GM19395 (cell line): ENCODE data around the gene IL21R.
"Not testable (repeated sequence)": the region's sequence is repeated elsewhere in the genome, so short reads cannot be mapped to it uniquely, and the experiment has no call there.

Source experiments
- ATAC-seq: cut with Tn5 transposase; IDR thresholded peaks from one replicate; pipeline ENCODE4 v1.9.1; 2021; ENCODE audit warnings: mild to moderate bottlenecking, moderate library complexity; ENCODE audit not compliant: unreplicated experiment

Gene IL21R

DNA sequence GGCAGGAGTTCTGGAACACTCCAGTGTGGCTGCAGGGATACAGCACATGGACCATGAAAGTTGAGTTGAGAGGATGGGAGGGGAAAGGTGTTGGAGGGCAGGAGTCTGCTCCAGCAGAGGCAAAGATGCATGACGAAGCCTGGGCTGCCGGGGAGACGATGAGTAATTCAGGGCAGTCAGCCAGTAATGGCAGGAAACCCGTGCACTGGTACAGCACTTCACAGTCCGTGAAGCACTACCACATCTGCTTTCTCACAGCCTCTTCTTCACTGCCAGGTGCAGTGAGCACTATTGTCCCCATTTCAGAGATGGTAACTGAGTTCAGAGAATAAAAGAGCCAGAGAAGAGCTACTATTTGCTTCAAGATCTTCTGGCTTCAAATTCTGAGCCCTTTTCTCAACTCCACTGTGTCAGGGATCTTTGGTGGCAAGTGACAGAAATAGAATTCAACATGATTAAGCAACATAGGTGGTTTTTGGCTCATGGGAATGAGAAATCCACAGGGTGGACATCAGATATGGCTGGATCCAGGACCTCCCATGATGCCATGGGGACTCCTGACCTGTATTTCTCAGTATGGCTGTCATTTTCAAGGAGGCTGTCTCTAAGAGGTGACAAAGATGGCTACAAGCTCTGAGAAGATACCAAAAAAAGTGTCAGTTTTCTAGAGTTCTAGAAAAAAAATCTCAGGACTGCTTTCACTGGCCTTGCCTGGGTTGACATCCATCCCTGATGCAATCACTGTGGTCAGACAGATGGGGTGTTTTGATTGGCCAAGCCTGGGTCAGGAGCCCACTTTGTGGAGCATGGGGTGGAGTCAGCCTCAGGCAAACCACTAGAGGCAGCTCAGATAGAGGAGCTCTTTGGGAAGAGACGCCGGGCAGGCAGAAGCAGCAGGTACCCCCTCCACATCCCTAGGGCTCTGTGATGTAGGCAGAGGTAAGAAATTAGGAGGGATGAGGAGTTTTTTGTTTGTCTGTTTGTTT is 24.7 kb downstream of the IL21R start:
- peak; percentile 80 for ATAC-seq

DNA sequence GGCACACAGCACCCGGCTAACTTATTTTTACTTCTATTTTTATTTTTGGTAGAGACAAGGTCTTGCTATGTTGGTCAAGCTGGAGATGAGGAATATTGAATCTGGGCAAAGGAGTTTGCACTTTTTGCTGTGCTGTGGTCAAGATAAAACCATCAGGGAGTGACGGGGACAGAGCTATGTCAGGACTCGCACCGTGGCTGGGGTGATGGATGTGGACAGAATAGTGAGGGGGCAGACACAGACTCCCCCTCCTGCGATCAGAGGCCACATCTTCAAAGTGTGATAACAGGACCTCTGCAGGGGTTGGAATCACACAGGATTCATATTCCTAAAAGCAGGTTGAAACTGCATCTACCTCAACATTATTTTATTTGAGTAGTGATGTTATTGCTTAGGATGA is 25.6 kb downstream of the IL21R start:
- no peak for ATAC-seq

DNA sequence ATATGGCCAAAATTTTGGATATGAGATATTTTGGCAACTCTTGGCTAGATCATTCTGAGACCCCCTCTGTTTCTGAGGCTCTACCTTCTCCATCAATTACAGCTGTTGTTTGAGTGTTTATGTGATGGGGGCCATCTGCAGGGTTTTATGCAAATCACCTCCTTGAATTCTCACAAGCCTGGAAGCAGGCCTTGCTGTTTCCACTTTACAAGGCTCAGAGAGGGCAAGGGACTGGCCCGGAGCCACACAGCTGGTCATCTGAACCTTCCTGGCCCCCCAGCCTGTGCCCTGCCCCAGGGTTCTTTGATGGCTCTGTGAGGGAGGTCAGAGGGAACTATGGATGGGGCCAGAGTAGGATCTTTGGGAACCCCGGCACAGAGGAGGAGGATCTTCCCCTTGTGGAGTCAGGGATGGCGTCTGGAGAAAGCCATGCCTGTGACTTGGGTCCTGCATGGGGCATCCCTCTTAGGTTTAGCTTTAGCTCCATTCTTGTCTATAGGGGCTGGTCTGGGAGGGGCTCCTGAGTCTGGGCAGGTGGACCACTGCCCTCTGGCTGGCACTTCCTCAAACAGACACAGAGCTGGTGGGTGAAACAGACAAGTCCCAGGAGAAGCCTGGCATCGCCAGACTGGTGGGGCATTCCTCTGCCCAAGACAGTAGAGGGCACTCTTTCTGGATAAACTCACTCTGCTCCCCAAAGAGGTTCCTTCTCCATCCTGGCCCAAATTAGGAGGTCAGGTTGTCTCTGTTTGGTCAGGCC is 26.2 kb downstream of the IL21R start:
- no peak for ATAC-seq

DNA sequence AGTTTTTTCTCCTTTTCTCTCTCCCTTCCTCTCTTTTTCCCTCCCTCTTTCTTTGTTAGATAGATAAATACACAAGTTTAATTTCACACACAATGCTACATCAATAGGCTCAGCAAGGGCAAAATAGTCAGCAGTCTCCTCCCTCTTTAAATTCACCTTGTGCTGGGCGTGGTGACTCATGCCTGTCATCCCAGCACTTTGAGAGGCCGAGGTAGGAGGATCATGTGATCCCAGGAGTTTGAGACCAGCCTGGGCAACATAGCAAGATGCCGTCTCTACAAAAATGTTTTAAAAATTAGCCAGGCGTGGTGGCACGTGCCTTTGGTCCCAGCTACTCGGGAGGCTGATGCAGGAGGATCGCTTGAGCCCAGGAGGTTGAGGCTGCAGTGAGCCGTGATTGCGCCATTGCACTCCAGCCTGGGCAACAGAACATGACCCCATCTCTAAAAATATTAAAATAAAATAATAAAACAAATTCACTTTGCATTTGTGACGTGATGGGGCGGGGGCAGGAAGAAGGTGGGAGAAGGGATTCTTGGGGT is 27.4 kb downstream of the IL21R start:
- no peak for ATAC-seq

DNA sequence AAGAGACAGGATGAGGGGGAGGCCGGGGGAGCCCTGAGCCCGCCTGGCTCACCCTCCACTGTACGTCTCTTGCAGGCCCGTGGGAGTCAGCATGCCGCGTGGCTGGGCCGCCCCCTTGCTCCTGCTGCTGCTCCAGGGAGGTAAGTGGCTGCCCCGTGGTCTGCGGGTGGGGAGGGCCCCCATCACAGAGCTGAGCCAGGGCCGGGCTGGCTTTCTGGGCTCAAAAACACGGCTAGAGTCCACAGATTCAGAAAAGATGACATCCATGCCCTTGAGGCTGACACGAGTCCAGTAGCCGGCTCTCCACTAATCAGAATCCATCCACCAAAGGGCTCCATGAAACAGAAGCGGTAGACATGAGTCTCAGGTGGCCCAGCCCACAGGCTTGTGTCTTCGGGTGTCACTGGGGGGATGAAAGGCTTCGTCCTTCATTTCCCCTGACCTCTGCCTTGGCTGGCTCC is 28.0 kb downstream of the IL21R start:
- no peak for ATAC-seq

DNA sequence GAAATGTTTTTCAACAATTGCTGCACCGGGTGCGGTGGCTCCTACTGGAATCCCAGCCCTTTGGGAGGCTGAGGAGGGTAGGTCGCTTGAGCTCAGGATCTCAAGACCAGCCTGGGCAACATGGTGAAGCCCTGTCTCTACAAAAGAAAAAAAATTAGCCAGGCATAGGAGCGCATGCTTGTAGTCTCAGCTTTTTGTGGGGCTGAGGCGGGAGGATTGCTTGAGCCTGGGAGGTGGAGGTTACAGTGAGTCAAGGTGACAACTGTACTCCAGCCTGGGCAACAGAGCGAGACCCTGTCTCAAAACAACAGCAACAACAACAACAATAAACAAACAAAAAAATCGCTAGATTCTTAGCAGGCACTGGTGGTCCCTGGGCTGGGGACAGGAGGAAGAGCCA is 28.5 kb downstream of the IL21R start:
- ATAC-seq, result no peak

DNA sequence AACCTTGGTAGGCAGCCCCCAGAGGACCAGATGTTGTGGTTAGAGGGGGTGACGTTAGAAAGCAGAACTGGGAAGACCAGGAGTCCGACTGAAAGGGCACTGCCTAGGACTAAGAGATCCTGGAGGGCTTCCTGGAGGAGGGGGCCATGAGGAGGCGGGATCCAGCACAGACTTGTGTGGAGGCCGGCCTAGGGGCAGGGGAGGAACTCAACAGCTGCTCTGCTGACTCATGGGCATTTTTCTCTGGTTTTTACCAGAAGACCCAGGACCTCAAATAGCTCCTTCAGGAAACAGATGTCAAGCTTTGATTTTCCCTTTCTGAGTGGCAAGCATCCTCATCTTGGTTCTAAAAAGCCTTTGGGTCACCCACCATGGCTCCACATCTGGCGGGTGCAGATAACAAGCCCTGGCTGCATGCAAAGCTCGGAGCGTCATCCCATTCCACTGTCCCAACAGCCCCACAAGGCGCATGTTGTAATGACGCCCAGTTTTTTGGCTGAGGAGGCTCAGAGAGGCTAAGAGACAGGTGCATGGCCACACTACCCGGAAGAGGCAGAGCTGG is 29.0 kb downstream of the IL21R start:
- ATAC-seq, result peak; percentile 29

DNA sequence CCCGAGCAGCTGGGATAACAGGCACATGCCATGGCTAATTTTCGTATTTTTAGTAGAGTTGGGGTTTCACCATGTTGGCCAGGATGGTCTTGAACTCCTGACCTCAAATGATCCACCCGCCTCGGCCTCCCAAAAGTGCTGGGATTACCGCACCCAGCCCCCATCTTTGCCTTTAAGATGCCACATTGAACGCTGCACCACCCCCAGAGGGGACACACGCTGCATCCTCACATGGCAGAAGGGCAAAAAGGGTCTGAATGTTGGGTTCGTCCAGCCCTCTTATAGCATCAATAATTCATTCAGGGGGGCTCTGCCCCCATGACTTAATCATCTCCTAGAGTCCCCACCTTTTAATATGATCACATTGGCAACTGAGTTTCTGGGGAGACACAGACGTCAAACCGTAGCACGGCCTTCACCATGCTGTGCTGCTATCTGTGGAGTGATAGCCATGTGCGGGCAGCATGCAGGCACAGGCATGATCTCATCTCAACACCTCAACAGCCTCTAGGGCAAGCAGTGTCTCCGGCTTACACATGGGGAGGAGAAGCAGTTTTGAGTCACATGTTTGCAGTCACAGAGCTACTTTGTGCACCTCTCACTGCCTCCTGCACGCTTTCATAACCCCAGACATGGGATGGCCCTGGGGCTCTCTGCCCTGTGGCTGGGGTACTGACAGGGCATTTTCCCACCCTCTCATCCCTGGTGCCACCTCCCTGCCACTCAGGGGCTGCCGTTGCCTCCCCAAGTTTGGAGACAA is 30.0 kb downstream of the IL21R start:
- ATAC-seq, result no peak

DNA sequence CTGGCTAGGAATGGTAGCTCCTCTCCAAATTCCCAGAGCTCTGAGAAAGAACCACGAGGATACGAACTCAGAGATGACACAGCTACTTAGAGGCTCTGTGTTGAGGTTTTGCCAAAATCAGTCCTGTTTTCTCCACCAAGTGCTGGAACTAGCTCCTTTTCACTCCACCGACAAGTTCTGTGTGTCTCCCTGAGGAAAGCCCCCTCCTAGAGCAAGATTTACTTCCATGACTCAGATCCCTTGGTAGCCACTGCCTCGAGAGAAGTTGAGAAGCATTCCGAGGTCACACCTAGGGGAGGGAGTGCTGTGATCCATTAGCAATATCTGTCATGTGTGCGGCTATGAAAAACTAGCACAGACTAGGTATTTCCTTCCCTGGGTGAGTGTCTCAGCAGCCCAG is 30.6 kb downstream of the IL21R start:
- no peak for ATAC-seq

DNA sequence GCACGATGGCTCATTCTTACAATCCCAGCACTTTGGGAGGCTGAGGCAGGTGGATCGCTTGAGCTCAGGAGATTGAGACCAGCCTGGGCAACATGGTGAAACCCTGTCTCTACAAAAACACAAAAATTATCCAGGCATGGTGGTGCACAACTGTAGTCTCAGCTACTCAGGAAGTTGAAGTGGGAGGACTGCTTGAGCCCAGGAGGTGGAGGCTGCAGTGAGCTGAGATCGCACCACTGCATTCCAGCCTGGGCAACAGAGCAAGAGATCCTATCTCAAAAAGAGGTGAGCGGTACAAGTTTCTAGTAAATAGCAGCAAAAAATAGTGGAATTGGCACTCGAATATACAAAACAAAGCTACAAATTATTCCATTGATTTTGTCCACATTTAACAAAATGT is 31.2 kb downstream of the IL21R start:
- not testable (repeated sequence) for ATAC-seq

DNA sequence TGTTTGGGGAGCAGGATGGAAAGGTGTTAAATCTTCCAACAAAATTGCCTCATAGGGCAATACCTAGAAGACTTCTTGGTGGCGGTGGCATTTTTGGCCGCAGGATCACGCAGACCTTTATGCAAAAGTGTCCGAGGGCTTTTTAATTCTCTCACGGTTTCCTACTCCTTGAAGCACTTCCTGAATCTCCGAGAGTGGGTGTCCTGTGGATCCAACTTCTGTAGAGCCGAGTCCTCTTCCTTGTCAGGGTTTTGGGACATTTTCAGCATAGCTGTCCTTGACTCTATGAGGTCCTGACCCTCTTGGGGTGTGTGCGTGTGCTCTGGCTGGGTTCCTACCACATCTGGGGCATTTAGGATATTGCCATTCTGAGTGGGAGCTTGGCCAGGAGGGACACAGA is 31.7 kb downstream of the IL21R start:
- ATAC-seq, result no peak

DNA sequence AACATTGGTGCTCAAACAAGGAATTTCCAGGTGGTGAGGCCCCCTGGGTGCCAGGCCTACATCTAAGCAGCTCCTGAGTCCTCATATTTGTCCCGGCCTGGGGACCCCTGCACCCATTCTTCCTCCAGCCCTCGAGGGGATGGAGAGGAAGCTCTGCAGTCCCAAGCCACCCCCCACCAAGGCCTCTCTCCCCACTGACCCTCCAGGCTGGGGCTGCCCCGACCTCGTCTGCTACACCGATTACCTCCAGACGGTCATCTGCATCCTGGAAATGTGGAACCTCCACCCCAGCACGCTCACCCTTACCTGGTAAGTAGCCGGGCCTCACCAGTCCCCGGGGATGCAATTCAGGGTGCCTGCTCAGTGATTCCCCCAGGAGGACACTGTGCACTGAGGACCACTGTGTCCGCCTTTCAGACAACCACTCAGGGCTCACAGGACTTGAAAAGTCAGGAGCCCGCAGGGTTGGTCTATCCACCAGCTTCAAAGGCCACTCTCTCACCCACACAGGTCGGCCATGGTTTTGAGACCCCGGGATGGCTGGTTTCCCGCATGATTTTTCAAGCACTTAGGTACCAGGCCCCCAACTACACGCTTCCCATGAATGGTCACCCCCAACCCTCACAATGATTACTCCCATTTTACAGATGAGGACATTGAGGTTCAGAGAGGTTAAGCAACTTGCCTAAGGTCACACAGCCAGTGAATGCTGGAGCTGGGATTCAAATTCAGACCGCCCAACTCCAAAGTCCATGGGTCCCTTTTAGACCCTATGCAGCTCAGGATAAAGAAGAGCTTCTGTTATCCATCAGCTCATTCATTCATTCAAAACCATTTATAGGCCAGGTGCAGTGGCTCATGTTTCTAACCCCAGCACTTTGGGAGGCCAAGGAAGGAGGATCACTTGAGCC is 32.4 kb downstream of the IL21R start:
- ATAC-seq, result no peak

DNA sequence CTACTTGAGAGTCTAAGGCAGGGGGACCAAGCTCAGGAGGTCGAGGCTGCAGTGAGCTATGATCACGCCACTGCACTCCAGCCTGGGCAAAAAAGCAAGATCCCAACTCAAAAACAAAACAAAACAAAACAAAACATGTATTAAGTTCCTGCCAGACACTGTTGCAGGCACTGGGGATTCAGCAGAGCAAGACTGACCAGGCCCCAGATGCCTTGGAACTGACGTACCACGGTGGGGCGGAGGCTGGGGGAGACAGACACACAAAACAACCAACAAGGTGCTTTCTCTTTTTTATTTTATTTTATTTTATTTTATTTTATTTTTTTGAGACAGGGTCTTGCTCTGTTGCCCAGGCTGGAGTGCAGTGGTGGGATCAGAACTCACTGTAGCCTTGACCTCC is 33.2 kb downstream of the IL21R start:
- not testable (repeated sequence) for ATAC-seq

DNA sequence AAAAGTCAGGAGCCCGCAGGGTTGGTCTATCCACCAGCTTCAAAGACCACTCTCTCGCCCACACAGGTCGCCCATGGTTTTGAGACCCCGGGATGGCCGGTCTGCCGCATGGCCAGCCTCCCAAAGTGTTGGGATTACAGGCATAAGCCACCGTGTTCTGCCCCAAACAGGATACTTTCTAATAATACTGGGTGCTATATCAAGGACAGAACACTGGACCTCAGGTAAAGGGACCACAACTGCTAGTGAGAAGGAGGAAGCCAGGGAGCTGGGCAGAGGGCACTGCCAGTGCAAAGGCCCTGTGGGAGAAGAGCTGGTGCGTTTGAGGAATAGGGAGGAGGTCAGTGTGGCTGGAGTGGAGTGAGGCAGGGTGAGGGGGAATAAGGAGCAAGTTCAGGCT is 34.1 kb downstream of the IL21R start:
- ATAC-seq, result no peak

DNA sequence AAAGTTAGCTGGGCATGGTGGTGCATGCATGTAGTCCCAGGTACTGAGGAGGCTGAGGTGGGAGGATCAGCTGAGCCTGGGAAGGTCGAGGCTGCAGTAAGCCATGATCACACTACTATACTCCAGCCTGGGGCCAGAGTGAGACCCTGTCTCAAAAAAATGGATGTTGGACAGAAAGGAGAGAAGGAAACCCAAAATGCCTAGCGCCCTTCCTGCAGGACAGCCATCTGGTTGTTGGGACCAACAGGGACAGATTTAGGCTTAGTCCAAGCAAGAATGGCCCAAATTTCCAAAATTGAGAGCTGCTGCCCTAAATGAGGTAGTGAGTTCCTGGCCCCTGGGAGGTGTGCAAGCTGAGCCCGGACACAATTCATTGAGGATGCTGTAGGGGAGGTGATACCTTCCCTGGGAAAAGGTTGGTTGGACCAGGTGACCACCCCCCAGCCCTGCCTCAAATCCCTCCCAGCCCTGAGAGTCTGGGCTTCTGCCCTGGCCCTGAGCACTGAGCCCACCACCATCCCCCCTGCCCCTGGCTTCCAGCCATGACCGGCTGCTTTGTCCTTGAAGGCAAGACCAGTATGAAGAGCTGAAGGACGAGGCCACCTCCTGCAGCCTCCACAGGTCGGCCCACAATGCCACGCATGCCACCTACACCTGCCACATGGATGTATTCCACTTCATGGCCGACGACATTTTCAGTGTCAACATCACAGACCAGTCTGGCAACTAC is 35.1 kb downstream of the IL21R start:
- no peak for ATAC-seq

DNA sequence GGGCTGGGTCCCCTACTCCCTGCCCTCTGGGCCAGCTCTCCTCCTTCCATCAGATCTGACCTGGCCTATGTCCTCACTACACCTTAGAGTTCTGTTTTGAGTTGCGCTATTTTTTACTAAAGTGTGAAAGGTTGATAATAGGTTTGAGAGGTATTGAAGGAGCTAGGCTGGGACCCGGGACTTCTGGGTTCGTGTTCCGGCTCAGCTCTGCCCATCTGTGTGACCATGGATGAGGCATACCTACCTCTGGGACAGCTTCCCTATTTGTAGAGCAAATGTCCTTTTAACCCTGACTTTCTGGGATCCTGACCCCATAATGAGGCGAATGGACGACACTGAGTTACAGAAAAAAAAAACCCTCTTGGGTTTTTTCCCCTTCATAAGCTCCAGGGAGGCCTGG is 36.0 kb downstream of the IL21R start:
- ATAC-seq, result no peak

DNA sequence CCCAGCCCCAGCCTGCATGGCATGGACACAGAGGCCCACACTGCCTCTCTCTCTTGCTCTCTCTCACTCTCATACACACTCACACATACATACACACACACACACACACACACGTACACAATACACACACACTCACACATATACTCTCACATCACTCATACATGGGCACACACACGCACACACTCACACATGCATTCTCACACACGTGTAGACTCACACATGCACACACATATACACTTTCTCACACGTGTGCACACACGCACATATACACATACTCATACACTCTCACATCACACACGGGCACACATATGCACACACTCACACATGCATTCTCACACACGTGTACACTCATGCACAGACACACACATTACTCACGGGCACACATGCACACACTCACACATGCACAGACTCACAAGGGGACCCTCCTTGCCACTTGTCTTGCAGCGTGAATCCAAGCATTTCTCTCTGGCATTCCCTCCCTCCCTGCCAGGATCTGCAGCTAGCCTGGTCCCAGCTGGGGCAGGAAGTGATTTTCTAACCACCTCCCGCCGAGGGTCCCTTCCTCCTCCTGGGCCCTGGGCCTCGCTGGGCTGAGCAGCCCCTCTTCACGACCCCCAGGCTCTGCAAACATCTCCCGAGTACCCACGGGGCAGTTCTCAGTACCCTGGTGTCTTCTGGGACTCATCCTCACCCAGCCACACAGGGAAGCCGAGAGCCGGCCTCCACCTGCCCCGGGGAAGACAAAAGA is 37.5 kb downstream of the IL21R start:
- no peak for ATAC-seq

DNA sequence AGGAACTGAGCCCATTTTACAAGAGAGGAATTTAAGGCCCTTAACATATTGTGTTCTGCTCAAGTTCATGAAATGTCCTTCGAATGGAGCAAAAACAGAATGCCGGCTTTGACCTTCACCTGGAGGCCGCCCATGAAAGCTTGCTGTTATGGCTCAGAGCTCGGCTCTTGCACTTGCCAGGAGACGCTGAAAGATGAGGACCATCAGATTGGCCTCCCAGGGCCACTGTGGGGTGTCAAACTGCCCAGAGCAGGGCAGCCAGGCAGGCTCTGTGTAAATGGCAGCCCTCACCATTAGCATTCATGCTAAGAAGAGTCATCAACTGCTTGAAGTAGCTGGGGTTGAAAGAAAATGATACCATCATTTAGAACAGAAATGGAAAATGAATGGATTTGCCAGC is 39.3 kb downstream of the IL21R start:
- ATAC-seq, result no peak
